HG02943 (cell line): ENCODE results near the gene ADCY3.

Source experiments
- ATAC-seq: cut with Tn5 transposase; IDR thresholded peaks from one replicate; pipeline ENCODE4 v1.9.1; 2021; ENCODE audit warnings: mild to moderate bottlenecking, low read depth, moderate library complexity; ENCODE audit not compliant: unreplicated experiment

Gene ADCY3

GRCh38 chr2:24787532-24787931, 132.5 kb downstream of the ADCY3 start:
- ATAC-seq: no peak

GRCh38 chr2:24785671-24786321, 134.2 kb downstream of the ADCY3 start:
- ATAC-seq: peak; percentile 86

GRCh38 chr2:24783641-24784040, 136.4 kb downstream of the ADCY3 start:
- no peak for ATAC-seq

- no peak for ATAC-seq
Observed at GRCh38 chr2:24779116-24779515, 140.9 kb downstream of the ADCY3 start.

- no peak for ATAC-seq
Observed at GRCh38 chr2:24774373-24774772, 145.7 kb downstream of the ADCY3 start.

- no peak for ATAC-seq
Observed at GRCh38 chr2:24771764-24772586, 148.1 kb downstream of the ADCY3 start.

GRCh38 chr2:24771061-24771460, 149.0 kb downstream of the ADCY3 start:
- ATAC-seq: no peak
